Effector memory CD4-positive, alpha-beta T cell (primary cell): ENCODE measurements around the gene AMFR.

Experiments
- DNase-seq, 3 donors: peaks; one replicate each; pipeline ENCODE4 v3.0.0-alpha.2; 2020
- H3K27ac ChIP-seq: 2 replicates; pipeline ENCODE4 v1.7.0; 2013; ENCODE audit warnings: mild to moderate bottlenecking, low read length, moderate library complexity; ENCODE audit not compliant: insufficient read depth, poor library complexity, severe bottlenecking
- H3K27me3 ChIP-seq: replicated peaks from 2 replicates; pipeline ENCODE4 v1.7.0; 2013; ENCODE audit warnings: mild to moderate bottlenecking, low read length; ENCODE audit not compliant: insufficient read depth, control insufficient read depth, poor library complexity, severe bottlenecking
- H3K36me3 ChIP-seq: 2 replicates; pipeline ENCODE4 v1.7.0; 2013; ENCODE audit warnings: mild to moderate bottlenecking, low read length, moderate library complexity; ENCODE audit not compliant: control insufficient read depth, insufficient read depth
- H3K4me1 ChIP-seq: 2 replicates; pipeline ENCODE4 v1.7.0; 2013; ENCODE audit warnings: low read length, mild to moderate bottlenecking; ENCODE audit not compliant: control insufficient read depth, insufficient read depth, poor library complexity, severe bottlenecking
- H3K4me3 ChIP-seq: 2 replicates; pipeline ENCODE4 v1.7.0; 2013; ENCODE audit warnings: low read length, low read depth, mild to moderate bottlenecking; ENCODE audit not compliant: insufficient read depth, poor library complexity, severe bottlenecking
- H3K9me3 ChIP-seq: 2 replicates; pipeline ENCODE4 v1.7.0; 2013; ENCODE audit warnings: mild to moderate bottlenecking, low read length, moderate library complexity; ENCODE audit not compliant: control insufficient read depth

The AMFR gene

DNA sequence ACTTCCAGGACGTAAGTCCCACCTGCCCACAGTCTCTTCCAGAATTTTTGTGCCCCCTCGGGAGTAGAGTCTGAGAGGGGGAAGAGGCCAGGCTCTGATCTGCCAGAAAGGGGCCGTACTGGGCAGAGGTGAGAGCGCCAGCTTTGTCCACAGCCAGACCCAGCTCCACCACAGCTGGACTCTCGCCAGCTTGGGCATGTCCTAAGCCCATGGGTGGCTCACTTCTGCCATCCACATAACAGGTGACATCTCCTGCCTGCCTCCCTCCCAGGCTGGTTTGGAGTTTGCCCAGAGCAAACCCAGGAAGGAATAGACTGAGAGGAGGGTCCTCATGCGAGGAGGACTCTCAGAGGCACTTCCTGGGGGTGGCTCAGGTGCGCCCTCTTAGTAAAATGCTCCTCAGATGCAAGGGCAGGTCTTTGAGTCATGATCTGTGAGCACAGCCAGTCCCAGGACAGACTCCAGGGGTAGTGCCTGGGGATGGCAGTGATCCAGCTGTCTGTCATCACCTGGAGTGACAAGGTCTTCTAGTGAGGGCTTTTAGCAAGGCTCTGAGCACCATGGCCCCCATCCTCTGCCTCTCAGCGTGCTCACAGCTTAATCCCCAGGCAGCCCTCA lies 89.2 kb downstream of the AMFR start:
- no peak for DNase-seq
- Histone ChIP-seq H3K27ac (no peak overlapping the region), H3K9me3 (no peaks in the 10 kb centered on the region), H3K4me3 (no peak overlapping the region), H3K36me3 (no peaks in the 10 kb centered on the region), H3K4me1 (no peaks in the 10 kb centered on the region), H3K27me3 (no peaks in the 10 kb centered on the region)

DNA sequence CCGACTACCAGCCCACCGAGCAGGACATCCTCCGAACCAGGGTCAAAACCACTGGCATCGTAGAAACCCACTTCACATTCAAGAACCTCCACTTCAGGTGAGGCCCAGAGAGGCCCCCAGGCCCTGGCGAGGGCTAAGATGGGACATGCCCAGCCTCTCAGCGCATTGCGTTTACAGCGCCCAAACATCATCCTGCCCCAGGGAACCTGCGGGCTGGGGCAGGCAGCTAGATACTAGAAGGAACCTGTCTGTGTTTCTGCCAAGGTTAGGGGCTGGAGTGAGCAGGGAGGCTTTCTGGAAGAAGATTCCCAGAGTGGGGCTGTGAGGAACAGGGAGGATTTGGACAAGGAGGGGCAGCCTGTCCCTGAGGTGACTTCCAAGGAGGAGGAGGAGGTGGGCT lies 90.6 kb downstream of the AMFR start:
- no peak for DNase-seq
- Histone ChIP-seq H3K36me3 (no peaks in the 10 kb centered on the region), H3K27ac (no peak overlapping the region), H3K4me1 (no peaks in the 10 kb centered on the region), H3K27me3 (no peaks in the 10 kb centered on the region), H3K9me3 (no peaks in the 10 kb centered on the region), H3K4me3 (no peak overlapping the region)

DNA sequence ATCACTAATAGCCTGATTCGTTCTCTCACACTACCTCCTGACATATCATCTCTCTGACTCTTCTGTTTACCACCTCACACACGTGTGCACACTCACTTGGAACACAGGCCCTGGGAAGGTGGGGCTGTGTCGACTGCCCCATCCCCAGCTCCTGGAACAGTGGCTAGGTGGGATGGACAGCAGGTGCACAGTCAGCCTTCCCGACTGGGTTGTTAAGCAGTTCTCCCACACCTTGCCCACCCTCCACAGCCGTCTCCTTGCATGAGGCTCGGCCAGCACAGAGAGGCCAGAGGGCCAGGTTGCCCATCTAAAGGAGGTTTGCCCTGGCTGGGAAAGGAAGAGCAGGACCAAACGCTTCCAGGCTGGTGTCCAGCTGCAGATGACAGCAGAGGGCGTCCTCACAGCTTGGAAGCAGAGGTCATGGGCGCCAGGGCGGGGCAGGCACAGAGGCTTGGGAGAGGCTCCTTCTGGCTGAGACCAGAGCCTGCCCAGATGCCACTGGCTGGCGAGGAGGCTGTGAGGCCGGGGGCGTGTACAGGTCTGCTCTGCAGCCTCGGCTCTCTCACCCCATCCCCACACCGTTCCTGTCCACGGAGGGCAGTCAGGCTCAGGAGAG lies 92.8 kb downstream of the AMFR start:
- DNase-seq, result no peak
- H3K36me3 ChIP-seq, result no peaks in the 10 kb centered on the region
- no peaks in the 10 kb centered on the region for H3K27me3 ChIP-seq
- H3K9me3 ChIP-seq, result no peaks in the 10 kb centered on the region
- no peak overlapping the region for H3K4me3 ChIP-seq
- H3K4me1 ChIP-seq, result no peaks in the 10 kb centered on the region
- no peak overlapping the region for H3K27ac ChIP-seq

DNA sequence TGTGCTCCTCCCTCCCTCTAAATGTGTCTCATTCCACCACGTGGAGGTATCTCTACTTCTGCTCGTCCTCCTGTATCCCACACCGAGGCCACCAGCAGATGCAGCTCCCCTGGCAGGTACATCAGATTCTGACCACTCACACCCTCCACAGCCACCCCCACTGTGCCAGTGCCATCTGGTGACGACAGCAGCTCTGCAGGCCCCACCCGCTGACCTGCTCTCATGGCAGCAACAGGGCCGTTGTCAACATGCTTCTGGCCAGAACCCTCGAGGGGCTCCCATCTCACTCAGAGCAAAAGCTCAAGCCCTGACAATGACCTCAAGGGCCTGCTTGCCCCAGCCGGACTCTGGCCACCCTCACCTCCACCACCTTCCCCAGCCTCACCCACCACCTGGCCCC lies 93.4 kb downstream of the AMFR start:
- DNase-seq, result no peak
- H3K36me3 ChIP-seq, result no peaks in the 10 kb centered on the region
- no peaks in the 10 kb centered on the region for H3K4me1 ChIP-seq
- H3K9me3 ChIP-seq, result no peaks in the 10 kb centered on the region
- H3K27ac ChIP-seq, result no peak overlapping the region
- H3K27me3 ChIP-seq, result no peaks in the 10 kb centered on the region
- H3K4me3 ChIP-seq, result no peak overlapping the region

DNA sequence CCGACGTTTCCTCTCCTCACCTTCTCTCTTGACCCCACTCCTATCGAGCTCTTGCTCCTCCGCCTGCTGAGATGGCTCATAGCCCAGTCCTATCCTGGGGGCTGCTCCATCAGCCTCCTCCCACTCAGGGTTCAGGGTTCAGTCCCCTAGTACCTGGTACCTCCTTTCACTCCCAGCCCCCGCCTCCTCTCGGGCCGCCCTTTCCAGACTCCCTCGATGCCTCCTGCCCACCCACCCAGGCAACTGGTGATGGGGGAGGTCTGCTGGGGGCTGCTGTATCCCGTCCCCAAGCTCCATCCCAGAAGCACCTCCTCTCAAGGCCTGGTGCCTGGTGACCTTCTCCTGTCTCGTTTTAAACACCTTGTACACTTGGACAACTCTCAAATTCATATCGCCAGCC lies 93.9 kb downstream of the AMFR start:
- H3K4me3 ChIP-seq, result no peak overlapping the region
- H3K27me3 ChIP-seq, result no peaks in the 10 kb centered on the region
- no peaks in the 10 kb centered on the region for H3K9me3 ChIP-seq
- no peak for DNase-seq
- no peaks in the 10 kb centered on the region for H3K36me3 ChIP-seq
- H3K27ac ChIP-seq, result no peak overlapping the region
- H3K4me1 ChIP-seq, result no peaks in the 10 kb centered on the region

DNA sequence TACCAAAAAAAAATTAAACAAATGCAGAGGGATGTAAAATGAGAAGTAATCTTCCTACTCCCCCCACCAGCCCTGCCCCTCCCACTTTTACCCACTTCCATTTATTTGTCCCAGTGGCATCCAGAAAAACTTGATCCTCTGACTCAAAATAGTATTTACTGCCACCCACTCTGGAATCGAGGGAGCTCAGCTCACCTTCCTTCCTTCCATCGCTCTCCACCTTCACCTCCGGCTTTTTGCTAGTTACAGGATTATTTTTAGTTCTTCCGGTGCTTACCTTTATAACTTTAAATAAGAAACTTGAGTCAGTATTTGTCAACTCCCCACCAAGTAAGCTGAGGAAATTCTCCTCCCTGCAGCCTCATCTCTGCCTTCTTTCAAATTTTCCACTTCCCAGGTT lies 94.9 kb downstream of the AMFR start:
- Histone ChIP-seq H3K27me3 (no peaks in the 10 kb centered on the region), H3K9me3 (no peaks in the 10 kb centered on the region), H3K27ac (no peak overlapping the region), H3K4me1 (no peaks in the 10 kb centered on the region), H3K36me3 (no peaks in the 10 kb centered on the region), H3K4me3 (no peak overlapping the region)
- no peak for DNase-seq

DNA sequence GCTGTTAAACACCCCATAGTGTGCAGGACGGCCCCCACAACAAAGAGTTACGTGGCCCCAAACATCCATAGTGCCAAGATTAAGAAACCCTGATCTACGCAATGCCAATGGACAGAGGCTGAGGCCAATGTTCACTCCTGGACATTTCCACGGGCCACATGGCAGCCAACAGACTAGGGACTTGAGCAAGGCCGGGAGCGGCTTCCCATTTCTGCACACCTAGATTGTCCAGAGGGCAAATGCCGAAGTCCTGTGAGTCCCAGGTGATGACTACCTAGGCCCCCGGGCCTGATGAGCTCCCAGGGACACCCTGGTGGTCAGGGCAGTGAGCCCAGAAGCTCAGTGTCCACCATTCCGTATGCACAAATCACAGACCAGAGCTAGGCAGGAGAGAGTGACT lies 95.5 kb downstream of the AMFR start:
- H3K27me3 ChIP-seq, result no peaks in the 10 kb centered on the region
- no peaks in the 10 kb centered on the region for H3K4me1 ChIP-seq
- no peak for DNase-seq
- H3K36me3 ChIP-seq, result no peaks in the 10 kb centered on the region
- H3K9me3 ChIP-seq, result no peaks in the 10 kb centered on the region
- H3K27ac ChIP-seq, result no peak overlapping the region
- no peak overlapping the region for H3K4me3 ChIP-seq

DNA sequence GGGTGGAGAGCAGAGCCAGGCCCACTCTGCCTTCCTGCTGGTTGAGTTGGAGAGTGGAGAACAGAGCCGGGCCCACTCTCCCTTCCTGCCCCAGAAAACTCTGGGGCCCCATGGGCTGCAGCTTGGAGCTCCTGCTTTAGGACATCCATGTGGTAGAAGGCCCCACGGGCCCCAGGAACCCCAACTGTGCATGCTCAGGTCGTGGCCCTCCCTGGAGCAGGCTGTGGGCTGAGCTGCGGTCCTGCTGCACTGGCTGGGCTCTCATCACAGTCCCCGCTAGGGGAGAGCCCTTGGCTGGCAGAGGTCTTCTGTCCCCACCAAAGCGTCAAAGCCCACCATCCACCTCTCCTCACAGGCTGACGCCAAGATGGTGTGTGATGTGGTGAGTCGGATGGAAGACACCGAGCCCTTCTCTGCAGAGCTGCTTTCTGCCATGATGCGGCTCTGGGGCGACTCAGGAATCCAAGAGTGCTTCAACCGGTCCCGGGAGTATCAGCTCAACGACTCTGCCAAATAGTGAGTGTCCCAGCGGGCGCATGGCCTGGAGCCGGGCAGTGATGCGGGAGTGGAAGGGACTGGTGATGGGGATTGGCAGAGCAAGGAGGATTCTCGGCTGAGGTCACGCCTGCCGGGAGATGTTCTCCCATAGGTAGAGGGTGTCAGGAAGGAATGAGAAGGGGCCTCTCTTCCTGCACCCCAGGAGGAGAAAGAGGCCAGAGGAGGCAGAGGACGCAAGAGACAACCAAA lies 96.9 kb downstream of the AMFR start:
- no peaks in the 10 kb centered on the region for H3K27me3 ChIP-seq
- H3K9me3 ChIP-seq, result no peaks in the 10 kb centered on the region
- H3K27ac ChIP-seq, result no peak overlapping the region
- H3K4me3 ChIP-seq, result no peak overlapping the region
- H3K36me3 ChIP-seq, result no peaks in the 10 kb centered on the region
- no peak for DNase-seq
- H3K4me1 ChIP-seq, result no peaks in the 10 kb centered on the region

DNA sequence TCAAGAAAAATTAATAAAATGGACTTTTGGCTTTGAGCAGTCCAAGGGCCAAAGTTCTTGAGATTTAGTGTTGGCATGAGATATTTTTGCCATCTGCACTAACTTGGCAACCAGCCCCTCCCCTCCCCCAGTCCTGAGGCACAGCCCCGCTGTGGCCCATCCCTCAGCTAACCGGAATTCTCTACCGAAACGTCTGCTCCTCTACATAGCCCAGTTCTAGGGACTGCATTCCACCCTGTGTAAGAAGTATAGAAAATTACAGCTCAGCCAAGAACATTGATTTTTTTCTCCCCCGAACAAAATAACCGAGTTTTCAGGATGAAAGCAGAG lies 97.5 kb downstream of the AMFR start:
- no peak for DNase-seq
- Histone ChIP-seq H3K36me3 (no peaks in the 10 kb centered on the region), H3K27ac (no peak overlapping the region), H3K27me3 (no peaks in the 10 kb centered on the region), H3K4me1 (no peaks in the 10 kb centered on the region), H3K4me3 (no peak overlapping the region), H3K9me3 (no peaks in the 10 kb centered on the region)

DNA sequence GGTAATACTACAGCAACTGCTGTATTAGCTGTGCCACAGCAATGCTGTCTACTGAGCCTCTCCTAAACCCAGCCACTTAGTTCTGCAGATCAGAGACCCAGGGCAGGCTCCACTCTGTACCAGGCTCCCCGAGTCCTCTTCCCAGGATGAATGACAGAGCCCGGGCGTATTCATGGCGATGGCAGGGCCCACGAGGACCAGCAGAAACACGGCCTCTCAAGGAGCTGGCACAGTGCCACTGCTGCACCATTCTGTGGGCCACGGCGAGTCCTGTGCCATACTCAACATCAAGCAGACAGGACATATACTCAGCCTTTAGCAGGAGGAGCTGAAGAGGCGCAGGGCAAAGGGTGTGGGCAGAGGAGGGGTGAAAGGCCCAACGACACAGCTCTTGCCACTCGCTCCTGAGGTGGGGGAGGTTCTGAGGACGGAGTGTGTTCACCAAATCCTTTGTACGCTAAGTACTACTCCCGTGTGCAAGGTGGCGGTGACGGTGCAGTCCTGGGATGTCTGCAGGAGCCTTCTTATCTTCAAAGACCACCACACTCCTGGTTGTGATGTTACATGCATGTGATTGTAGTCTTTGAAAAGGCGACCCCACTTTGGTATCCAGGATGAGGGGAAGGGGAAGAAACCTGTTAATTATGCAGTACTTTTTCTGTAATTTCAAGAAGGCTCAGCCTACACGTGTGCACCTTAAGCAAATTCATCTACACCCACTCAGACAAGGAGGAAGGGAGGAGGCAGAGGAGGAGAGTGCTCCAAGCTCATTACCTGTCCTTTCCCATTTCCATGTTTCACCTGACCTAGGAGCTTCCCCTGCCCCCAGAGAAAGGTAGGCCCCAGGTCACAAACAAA lies 98.0 kb downstream of the AMFR start:
- DNase-seq, result no peak
- Histone ChIP-seq H3K9me3 (no peaks in the 10 kb centered on the region), H3K27ac (no peak overlapping the region), H3K4me3 (no peak overlapping the region), H3K36me3 (no peaks in the 10 kb centered on the region), H3K27me3 (no peaks in the 10 kb centered on the region), H3K4me1 (no peaks in the 10 kb centered on the region)
